ENCODE measurements around the gene ABI3BP.
A peak's percentile ranks its signal among the peaks of the same experiment; 100 is the strongest.

ABI3BP gene

GRCh38 chr3:100831629-100832028 lies 161.6 kb downstream of the ABI3BP start:
- DNase-seq (ENCODE audit: low read depth) = no peak

- DNase-seq (ENCODE audit: low read depth) = no peak
These were observed 162.3 kb downstream of the ABI3BP start for GRCh38 chr3:100830931-100831330.

GRCh38 chr3:100825574-100825973 lies 167.6 kb downstream of the ABI3BP start:
- DNase-seq (ENCODE audit: low read depth) = no peak

GRCh38 chr3:100815583-100815982 lies 177.6 kb downstream of the ABI3BP start:
- DNase-seq (ENCODE audit: low read depth) = no peak

GRCh38 chr3:100813828-100814227 lies 179.4 kb downstream of the ABI3BP start:
- no peak for DNase-seq (ENCODE audit: low read depth)

GRCh38 chr3:100811779-100812507 lies 181.3 kb downstream of the ABI3BP start:
- no peak for DNase-seq (ENCODE audit: low read depth)

- DNase-seq (ENCODE audit: low read depth) = peak; percentile 45
These were observed 182.6 kb downstream of the ABI3BP start for GRCh38 chr3:100810671-100811070.

- no peak for DNase-seq (ENCODE audit: low read depth)
These were observed 188.6 kb downstream of the ABI3BP start for GRCh38 chr3:100804631-100805030.

- DNase-seq (ENCODE audit: low read depth) = no peak
These were observed 189.5 kb downstream of the ABI3BP start for GRCh38 chr3:100803711-100804110.

GRCh38 chr3:100802126-100802525 lies 191.1 kb downstream of the ABI3BP start:
- DNase-seq (ENCODE audit: low read depth) = no peak

GRCh38 chr3:100798012-100798411 lies 195.2 kb downstream of the ABI3BP start:
- no peak for DNase-seq (ENCODE audit: low read depth)

GRCh38 chr3:100796556-100796955 lies 196.7 kb downstream of the ABI3BP start:
- no peak for DNase-seq (ENCODE audit: low read depth)

GRCh38 chr3:100789579-100789978 lies 203.6 kb downstream of the ABI3BP start:
- DNase-seq (ENCODE audit: low read depth) = no peak

GRCh38 chr3:100783619-100784018 lies 209.6 kb downstream of the ABI3BP start:
- no peak for DNase-seq (ENCODE audit: low read depth)

- no peak for DNase-seq (ENCODE audit: low read depth)
These were observed 210.3 kb downstream of the ABI3BP start for GRCh38 chr3:100782906-100783305.

- no peak for DNase-seq (ENCODE audit: low read depth)
These were observed 210.9 kb downstream of the ABI3BP start for GRCh38 chr3:100782348-100782747.

GRCh38 chr3:100781301-100781700 lies 211.9 kb downstream of the ABI3BP start:
- DNase-seq (ENCODE audit: low read depth) = no peak

- no peak for DNase-seq (ENCODE audit: low read depth)
These were observed 213.1 kb downstream of the ABI3BP start for GRCh38 chr3:100780071-100780622.

- DNase-seq (ENCODE audit: low read depth) = no peak
These were observed 213.7 kb downstream of the ABI3BP start for GRCh38 chr3:100779480-100779879.

- no peak for DNase-seq (ENCODE audit: low read depth)
These were observed 215.9 kb downstream of the ABI3BP start for GRCh38 chr3:100777271-100777670.

- DNase-seq (ENCODE audit: low read depth) = no peak
These were observed 216.5 kb downstream of the ABI3BP start for GRCh38 chr3:100776746-100777145.

GRCh38 chr3:100776097-100776729 lies 217.0 kb downstream of the ABI3BP start:
- DNase-seq (ENCODE audit: low read depth) = no peak

GRCh38 chr3:100775669-100776068 lies 217.6 kb downstream of the ABI3BP start:
- DNase-seq (ENCODE audit: low read depth) = no peak

- DNase-seq (ENCODE audit: low read depth) = no peak
These were observed 218.0 kb downstream of the ABI3BP start for GRCh38 chr3:100775226-100775625.
